ENCODE measurements around the gene DNM1.

The DNM1 gene

GRCh38 chr9:128244837-128245231, 41.7 kb downstream of the DNM1 start:
- Histone ChIP-seq H3K36me3 (ENCODE audit: control insufficient read depth, insufficient read depth, low read length) (no peaks in the 10 kb centered on the region), H3K9ac (ENCODE audit: low read length) (no peak overlapping the region), H3K9me3 (ENCODE audit: control insufficient read depth, low read length) (no peaks in the 10 kb centered on the region), H3K4me3 (ENCODE audit: low read length) (no peak overlapping the region), H3K27me3 (ENCODE audit: control insufficient read depth, insufficient read depth, low read length) (peaks cover 5% of the 10 kb centered on the region), H3K4me1 (ENCODE audit: control insufficient read depth, insufficient read depth, low read length) (peaks cover 6% of the 10 kb centered on the region)

- H3K36me3 ChIP-seq (ENCODE audit: control insufficient read depth, insufficient read depth, low read length), result no peaks in the 10 kb centered on the region
- H3K9ac ChIP-seq (ENCODE audit: low read length), result no peak overlapping the region
- H3K27me3 ChIP-seq (ENCODE audit: control insufficient read depth, insufficient read depth, low read length), result peaks cover 5% of the 10 kb centered on the region
- peaks cover 8% of the 10 kb centered on the region for H3K4me1 ChIP-seq (ENCODE audit: control insufficient read depth, insufficient read depth, low read length)
- H3K9me3 ChIP-seq (ENCODE audit: control insufficient read depth, low read length), result no peaks in the 10 kb centered on the region
- no peak overlapping the region for H3K4me3 ChIP-seq (ENCODE audit: low read length)
Measured at GRCh38 chr9:128245421-128246151, 42.4 kb downstream of the DNM1 start.

- H3K27me3 ChIP-seq (ENCODE audit: control insufficient read depth, insufficient read depth, low read length), result peaks cover 10% of the 10 kb centered on the region
- no peaks in the 10 kb centered on the region for H3K36me3 ChIP-seq (ENCODE audit: control insufficient read depth, insufficient read depth, low read length)
- no peak overlapping the region for H3K9ac ChIP-seq (ENCODE audit: low read length)
- H3K4me1 ChIP-seq (ENCODE audit: control insufficient read depth, insufficient read depth, low read length), result peaks cover 16% of the 10 kb centered on the region
- H3K4me3 ChIP-seq (ENCODE audit: low read length), result no peak overlapping the region
- no peaks in the 10 kb centered on the region for H3K9me3 ChIP-seq (ENCODE audit: control insufficient read depth, low read length)
Measured at GRCh38 chr9:128246471-128246870, 43.3 kb downstream of the DNM1 start.

- Histone ChIP-seq H3K4me3 (ENCODE audit: low read length) (no peak overlapping the region), H3K27me3 (ENCODE audit: control insufficient read depth, insufficient read depth, low read length) (peaks cover 10% of the 10 kb centered on the region), H3K4me1 (ENCODE audit: control insufficient read depth, insufficient read depth, low read length) (peaks cover 16% of the 10 kb centered on the region), H3K9ac (ENCODE audit: low read length) (no peak overlapping the region), H3K36me3 (ENCODE audit: control insufficient read depth, insufficient read depth, low read length) (no peaks in the 10 kb centered on the region), H3K9me3 (ENCODE audit: control insufficient read depth, low read length) (no peaks in the 10 kb centered on the region)
Measured at GRCh38 chr9:128247226-128247803, 44.1 kb downstream of the DNM1 start.

GRCh38 chr9:128249558-128249907, 46.4 kb downstream of the DNM1 start:
- Histone ChIP-seq H3K9me3 (ENCODE audit: control insufficient read depth, low read length) (no peaks in the 10 kb centered on the region), H3K9ac (ENCODE audit: low read length) (no peak overlapping the region), H3K36me3 (ENCODE audit: control insufficient read depth, insufficient read depth, low read length) (no peaks in the 10 kb centered on the region), H3K4me3 (ENCODE audit: low read length) (no peak overlapping the region), H3K27me3 (ENCODE audit: control insufficient read depth, insufficient read depth, low read length) (peaks cover 10% of the 10 kb centered on the region), H3K4me1 (ENCODE audit: control insufficient read depth, insufficient read depth, low read length) (peaks cover 16% of the 10 kb centered on the region)

GRCh38 chr9:128249908-128250838, 47.0 kb downstream of the DNM1 start:
- Histone ChIP-seq H3K27me3 (ENCODE audit: control insufficient read depth, insufficient read depth, low read length) (peaks cover 10% of the 10 kb centered on the region), H3K4me1 (ENCODE audit: control insufficient read depth, insufficient read depth, low read length) (peaks cover 15% of the 10 kb centered on the region), H3K36me3 (ENCODE audit: control insufficient read depth, insufficient read depth, low read length) (no peaks in the 10 kb centered on the region), H3K9ac (ENCODE audit: low read length) (no peak overlapping the region), H3K9me3 (ENCODE audit: control insufficient read depth, low read length) (no peaks in the 10 kb centered on the region), H3K4me3 (ENCODE audit: low read length) (no peak overlapping the region)

- H3K4me1 ChIP-seq (ENCODE audit: control insufficient read depth, insufficient read depth, low read length), result peaks cover 10% of the 10 kb centered on the region
- H3K4me3 ChIP-seq (ENCODE audit: low read length), result no peak overlapping the region
- H3K9ac ChIP-seq (ENCODE audit: low read length), result no peak overlapping the region
- H3K9me3 ChIP-seq (ENCODE audit: control insufficient read depth, low read length), result no peaks in the 10 kb centered on the region
- H3K36me3 ChIP-seq (ENCODE audit: control insufficient read depth, insufficient read depth, low read length), result no peaks in the 10 kb centered on the region
- H3K27me3 ChIP-seq (ENCODE audit: control insufficient read depth, insufficient read depth, low read length), result peaks cover 10% of the 10 kb centered on the region
Measured at GRCh38 chr9:128250839-128251731, 47.9 kb downstream of the DNM1 start.

GRCh38 chr9:128251732-128252100, 48.5 kb downstream of the DNM1 start:
- Histone ChIP-seq H3K9ac (ENCODE audit: low read length) (no peak overlapping the region), H3K36me3 (ENCODE audit: control insufficient read depth, insufficient read depth, low read length) (no peaks in the 10 kb centered on the region), H3K9me3 (ENCODE audit: control insufficient read depth, low read length) (no peaks in the 10 kb centered on the region), H3K4me1 (ENCODE audit: control insufficient read depth, insufficient read depth, low read length) (peaks cover 10% of the 10 kb centered on the region), H3K27me3 (ENCODE audit: control insufficient read depth, insufficient read depth, low read length) (peaks cover 10% of the 10 kb centered on the region), H3K4me3 (ENCODE audit: low read length) (no peak overlapping the region)

GRCh38 chr9:128252317-128253139, 49.3 kb downstream of the DNM1 start:
- H3K9me3 ChIP-seq (ENCODE audit: control insufficient read depth, low read length), result no peaks in the 10 kb centered on the region
- H3K36me3 ChIP-seq (ENCODE audit: control insufficient read depth, insufficient read depth, low read length), result peaks cover 7% of the 10 kb centered on the region
- no peak overlapping the region for H3K4me3 ChIP-seq (ENCODE audit: low read length)
- peaks cover 10% of the 10 kb centered on the region for H3K4me1 ChIP-seq (ENCODE audit: control insufficient read depth, insufficient read depth, low read length)
- H3K27me3 ChIP-seq (ENCODE audit: control insufficient read depth, insufficient read depth, low read length), result peaks cover 5% of the 10 kb centered on the region
- no peak overlapping the region for H3K9ac ChIP-seq (ENCODE audit: low read length)

GRCh38 chr9:128253140-128253990, 50.2 kb downstream of the DNM1 start:
- no peaks in the 10 kb centered on the region for H3K9me3 ChIP-seq (ENCODE audit: control insufficient read depth, low read length)
- no peak overlapping the region for H3K9ac ChIP-seq (ENCODE audit: low read length)
- H3K4me1 ChIP-seq (ENCODE audit: control insufficient read depth, insufficient read depth, low read length), result peaks cover 10% of the 10 kb centered on the region
- peaks cover 5% of the 10 kb centered on the region for H3K27me3 ChIP-seq (ENCODE audit: control insufficient read depth, insufficient read depth, low read length)
- H3K4me3 ChIP-seq (ENCODE audit: low read length), result no peak overlapping the region
- H3K36me3 ChIP-seq (ENCODE audit: control insufficient read depth, insufficient read depth, low read length), result peaks cover 9% of the 10 kb centered on the region

Data from mucosa of stomach (tissue), 1 donor.